Activated CD8-positive, alpha-beta T cell treated with anti-CD3 and anti-CD28 coated beads for 36 hours (primary cell): ENCODE measurements around the gene MAGI2. TPM values are rescaled to one million over a fixed set of nuclear protein-coding genes. Genes with fewer than 3 reads are reported as not detected.
"Not testable (repeated sequence)": the region's sequence is repeated elsewhere in the genome, so short reads cannot be mapped to it uniquely, and the experiment has no call there.

Experiments used
- ATAC-seq: fragments of 200-7000 bp; cut with Tn5 transposase; one replicate; pipeline ENCODE4 v1.10.0; 2021; ENCODE audit warnings: mild to moderate bottlenecking, moderate library complexity
- CTCF ChIA-PET: fragments of 350-600 bp; sonication (Branson Sonifier 250); formaldehyde crosslinking; loops from one replicate; lab custom pipeline; 2021; ENCODE audit warnings: antibody characterized with exemption; lab: Charles Lee
- POLR2A ChIA-PET: fragments of 350-600 bp; sonication (Branson Sonifier 250); formaldehyde crosslinking; loops from one replicate; lab custom pipeline; 2021; ENCODE audit warnings: antibody characterized with exemption; lab: Charles Lee
- DNase-seq: peaks from one replicate; pipeline ENCODE4 v3.0.0-alpha.2; 2020
- H3K27ac Mint-ChIP-seq: one replicate; pipeline ENCODE4 v1.8.0; 2021; ENCODE audit warnings: mild to moderate bottlenecking, mixed read lengths
- H3K27me3 Mint-ChIP-seq: one replicate; pipeline ENCODE4 v1.8.0; 2021; ENCODE audit warnings: mixed read lengths
- H3K36me3 Mint-ChIP-seq: one replicate; pipeline ENCODE4 v1.8.0; 2021; ENCODE audit warnings: low read depth, mixed read lengths
- H3K4me1 Mint-ChIP-seq: one replicate; pipeline ENCODE4 v1.8.0; 2021; ENCODE audit warnings: low read depth, mixed read lengths
- H3K4me3 Mint-ChIP-seq: one replicate; pipeline ENCODE4 v1.8.0; 2021; ENCODE audit warnings: mild to moderate bottlenecking, moderate library complexity, mixed read lengths
- H3K9me3 Mint-ChIP-seq: one replicate; pipeline ENCODE4 v1.8.0; 2021; ENCODE audit warnings: mixed read lengths
- intact Hi-C: fragments of 100-400 bp; cut with micrococcal nuclease; formaldehyde crosslinking; loops from one replicate; pipeline ENCODE4 v1.10.0; 2022
- total RNA-seq, 2 experiments: library from RNA; stranded (reverse); gene quantifications; one replicate each; pipeline ENCODE4 v1.2.3, GENCODE V29; 2021
- TF ChIP-seq, protein P1 (sequence below): fragments of 200-600 bp; IDR thresholded peaks from one replicate; pipeline ENCODE4 v1.8.0; 2022; ENCODE audit warnings: antibody characterized with exemption, mild to moderate bottlenecking

The MAGI2 gene
- total RNA-seq, 2 experiments from 2014 or later = 0.04 to 0.09 TPM

DNA sequence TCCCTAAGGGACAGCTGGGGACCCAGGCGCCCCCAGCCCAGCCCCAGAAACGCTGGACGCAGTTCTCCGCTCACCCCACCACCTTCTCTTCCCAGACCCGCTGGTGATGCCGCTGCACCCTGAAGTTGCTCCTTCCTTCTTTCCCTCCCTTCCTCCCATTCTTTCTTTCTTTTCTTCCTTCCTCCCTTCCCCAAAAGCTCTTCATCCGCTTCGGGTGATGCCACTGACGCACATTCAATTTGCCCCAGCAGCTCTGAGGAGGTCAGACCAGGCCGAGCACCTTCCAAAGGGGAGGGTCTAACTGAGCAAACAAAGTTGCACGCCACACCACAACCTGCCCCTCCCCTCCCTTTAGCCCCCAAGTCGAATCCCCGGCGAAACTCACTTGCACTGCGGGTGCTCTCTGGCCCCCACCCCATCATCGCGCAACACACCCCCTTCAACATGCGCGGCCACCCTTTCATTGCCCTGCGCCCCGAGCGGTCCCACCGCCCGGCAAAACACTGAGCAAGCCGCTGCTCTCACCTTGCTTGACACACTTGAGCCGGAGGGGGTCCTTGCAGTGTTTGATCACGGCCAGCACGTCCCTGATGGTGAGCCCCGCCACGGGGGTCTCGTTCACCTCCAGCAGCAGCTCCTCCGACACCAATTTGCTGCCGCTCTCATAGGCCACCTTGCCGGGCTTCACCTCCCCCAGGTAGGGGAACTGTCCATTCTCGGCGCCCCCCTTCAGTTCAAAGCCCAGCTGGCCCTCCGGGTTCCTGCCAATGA lies 787 bp downstream of the MAGI2 start:
- TF ChIP-seq, protein P1, sequence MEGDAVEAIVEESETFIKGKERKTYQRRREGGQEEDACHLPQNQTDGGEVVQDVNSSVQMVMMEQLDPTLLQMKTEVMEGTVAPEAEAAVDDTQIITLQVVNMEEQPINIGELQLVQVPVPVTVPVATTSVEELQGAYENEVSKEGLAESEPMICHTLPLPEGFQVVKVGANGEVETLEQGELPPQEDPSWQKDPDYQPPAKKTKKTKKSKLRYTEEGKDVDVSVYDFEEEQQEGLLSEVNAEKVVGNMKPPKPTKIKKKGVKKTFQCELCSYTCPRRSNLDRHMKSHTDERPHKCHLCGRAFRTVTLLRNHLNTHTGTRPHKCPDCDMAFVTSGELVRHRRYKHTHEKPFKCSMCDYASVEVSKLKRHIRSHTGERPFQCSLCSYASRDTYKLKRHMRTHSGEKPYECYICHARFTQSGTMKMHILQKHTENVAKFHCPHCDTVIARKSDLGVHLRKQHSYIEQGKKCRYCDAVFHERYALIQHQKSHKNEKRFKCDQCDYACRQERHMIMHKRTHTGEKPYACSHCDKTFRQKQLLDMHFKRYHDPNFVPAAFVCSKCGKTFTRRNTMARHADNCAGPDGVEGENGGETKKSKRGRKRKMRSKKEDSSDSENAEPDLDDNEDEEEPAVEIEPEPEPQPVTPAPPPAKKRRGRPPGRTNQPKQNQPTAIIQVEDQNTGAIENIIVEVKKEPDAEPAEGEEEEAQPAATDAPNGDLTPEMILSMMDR = no peak
- DNase-seq (peak; percentile 2), ATAC-seq (peak; percentile 19)
- ChIA-PET POLR2A (no interaction called here), CTCF (no interaction called here)
- peaks cover 53% of the 10 kb centered on the region for H3K27me3 Mint-ChIP-seq
- peak overlapping the region; percentile 71 for H3K4me3 Mint-ChIP-seq
- H3K9me3 Mint-ChIP-seq = no peaks in the 10 kb centered on the region
- intact Hi-C loops = no loop called here
- H3K36me3 Mint-ChIP-seq = no peaks in the 10 kb centered on the region
- no peak overlapping the region for H3K27ac Mint-ChIP-seq
- peaks cover 9% of the 10 kb centered on the region for H3K4me1 Mint-ChIP-seq

DNA sequence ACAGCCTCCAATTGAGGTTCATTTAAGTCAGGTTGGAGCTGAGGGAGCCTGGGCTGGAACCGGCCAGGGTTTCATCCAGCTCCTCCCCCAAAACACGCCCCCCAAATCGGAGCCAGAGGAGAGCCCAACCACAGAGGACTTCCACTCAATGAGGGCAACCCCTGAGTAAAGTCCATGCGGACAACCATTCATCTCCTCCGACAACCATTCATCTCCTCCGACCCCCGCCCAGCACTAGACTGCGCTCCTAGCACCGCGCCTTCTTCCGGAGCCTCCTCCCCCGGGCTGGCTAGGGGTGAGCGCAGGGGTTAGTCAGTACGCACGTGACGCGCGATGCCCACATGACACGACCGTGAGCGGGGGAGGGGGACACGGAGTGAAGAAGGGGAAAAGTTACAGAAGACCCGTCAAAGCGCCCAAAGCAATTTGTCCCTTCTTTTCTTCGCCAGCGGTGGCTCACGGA lies 1.4 kb downstream of the MAGI2 start:
- POLR2A ChIA-PET = no interaction called here

DNA sequence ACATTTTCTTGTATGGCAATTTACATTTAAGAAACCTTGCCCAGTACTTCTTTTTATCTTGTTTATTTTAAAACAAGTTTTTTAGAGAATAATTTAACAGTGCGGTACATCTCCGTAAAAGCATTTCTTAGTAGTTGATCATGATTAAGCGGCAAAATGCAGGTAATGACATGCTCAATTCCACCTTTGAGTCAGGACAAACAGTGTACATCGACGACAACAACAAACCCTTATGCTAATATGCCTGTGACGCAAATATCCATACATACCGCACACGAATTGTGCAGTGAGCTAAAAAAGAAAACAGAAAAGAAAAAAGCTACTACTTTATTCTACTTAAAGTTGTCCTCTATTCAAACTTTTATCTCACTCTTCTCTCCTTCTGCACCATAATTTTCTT lies 1.9 kb downstream of the MAGI2 start:
- TF ChIP-seq, protein P1 = no peak
- H3K4me3 Mint-ChIP-seq = peak overlapping the region; percentile 71
- intact Hi-C loops = no loop called here
- H3K27me3 Mint-ChIP-seq = peaks cover 52% of the 10 kb centered on the region
- ChIA-PET POLR2A (no interaction called here), CTCF (no interaction called here)
- ATAC-seq (no peak), DNase-seq (no peak)
- no peaks in the 10 kb centered on the region for H3K9me3 Mint-ChIP-seq
- H3K27ac Mint-ChIP-seq = no peak overlapping the region
- peaks cover 9% of the 10 kb centered on the region for H3K4me1 Mint-ChIP-seq
- no peaks in the 10 kb centered on the region for H3K36me3 Mint-ChIP-seq

More for the DNA sequence above, 1.4 kb downstream of the MAGI2 start:
- Mint-ChIP-seq H3K4me1 (peaks cover 9% of the 10 kb centered on the region), H3K36me3 (no peaks in the 10 kb centered on the region), H3K9me3 (no peaks in the 10 kb centered on the region), H3K4me3 (peak overlapping the region; percentile 71), H3K27me3 (peaks cover 53% of the 10 kb centered on the region), H3K27ac (no peak overlapping the region)
- DNase-seq = peak; percentile 45
- intact Hi-C loops = no loop called here
- CTCF ChIA-PET = no interaction called here
- TF ChIP-seq, protein P1 = no peak
- ATAC-seq = peak; percentile 81

DNA sequence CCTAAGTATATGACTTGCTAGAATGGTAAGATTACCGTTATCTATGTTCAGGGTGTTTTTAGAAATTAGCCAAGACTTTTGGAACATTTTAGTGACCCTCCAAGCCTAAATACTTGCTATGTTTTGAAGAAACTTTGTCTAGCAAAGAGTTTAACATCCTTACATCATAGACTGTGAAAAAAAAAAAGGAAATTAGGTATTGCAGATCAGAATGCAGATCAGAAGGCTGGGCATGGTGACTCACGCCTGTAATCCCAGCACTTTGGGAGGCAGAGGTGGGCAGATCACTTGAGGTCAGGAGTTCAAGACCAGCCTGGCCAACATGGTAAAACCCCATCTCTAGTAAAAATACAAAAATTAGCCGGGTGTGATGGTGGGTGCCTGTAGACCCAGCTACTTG lies 10.7 kb downstream of the MAGI2 start:
- intact Hi-C loops, H3K27me3 Mint-ChIP-seq, CTCF ChIA-PET, ATAC-seq, H3K4me3 Mint-ChIP-seq, POLR2A ChIA-PET, H3K27ac Mint-ChIP-seq, H3K9me3 Mint-ChIP-seq, H3K36me3 Mint-ChIP-seq, H3K4me1 Mint-ChIP-seq, DNase-seq: not testable (repeated sequence)

DNA sequence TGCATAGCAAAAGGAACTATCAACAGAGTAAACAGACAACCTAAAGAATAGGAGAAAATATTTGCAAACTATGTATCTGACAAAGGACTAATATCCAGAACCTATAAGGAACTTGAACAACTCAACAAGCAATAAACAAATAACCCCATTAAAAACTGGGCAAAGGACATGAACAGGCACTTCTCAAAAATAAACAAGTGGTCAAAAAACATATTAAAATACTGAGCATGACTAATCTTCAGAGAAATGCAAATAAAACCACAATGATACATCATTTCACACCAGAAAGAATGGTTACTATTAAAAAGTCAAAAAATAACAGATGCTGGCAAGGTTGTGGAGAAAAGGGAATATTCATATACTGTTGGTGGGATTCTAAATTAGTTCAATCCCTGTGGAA lies 17.1 kb downstream of the MAGI2 start:
- intact Hi-C loops = no loop called here
- H3K4me1 Mint-ChIP-seq = no peaks in the 10 kb centered on the region
- H3K4me3 Mint-ChIP-seq = no peak overlapping the region
- TF ChIP-seq, protein P1 = no peak
- ATAC-seq (no peak), DNase-seq (no peak)
- no peaks in the 10 kb centered on the region for H3K36me3 Mint-ChIP-seq
- H3K27ac Mint-ChIP-seq = no peak overlapping the region
- H3K9me3 Mint-ChIP-seq = peaks cover 1% of the 10 kb centered on the region
- ChIA-PET POLR2A (no interaction called here), CTCF (no interaction called here)
- H3K27me3 Mint-ChIP-seq = peaks cover 1% of the 10 kb centered on the region
